Measurements from ENCODE around the gene TCEA3.

The TCEA3 gene

DNA sequence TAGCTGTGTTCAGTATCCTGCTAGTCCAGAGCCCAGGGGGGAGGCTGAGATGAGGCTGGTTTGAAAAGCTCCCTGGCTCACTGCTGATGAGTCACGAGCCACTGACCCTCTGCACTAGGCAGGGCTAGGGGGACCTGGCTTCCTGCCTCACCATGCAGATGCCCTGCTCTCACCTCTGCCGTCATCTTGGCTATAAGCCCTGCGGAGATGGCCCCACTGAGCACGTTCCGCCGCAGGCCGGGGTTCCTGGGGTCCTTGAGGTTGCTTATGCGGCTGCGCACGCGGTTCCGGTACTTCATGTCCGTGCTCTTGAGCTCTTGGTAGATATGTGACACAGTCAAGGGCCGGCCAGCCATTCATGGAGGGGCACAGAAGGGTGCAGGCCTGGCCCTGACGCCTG is 30.8 kb downstream of the TCEA3 start:
- TF ChIP-seq, protein P1, sequence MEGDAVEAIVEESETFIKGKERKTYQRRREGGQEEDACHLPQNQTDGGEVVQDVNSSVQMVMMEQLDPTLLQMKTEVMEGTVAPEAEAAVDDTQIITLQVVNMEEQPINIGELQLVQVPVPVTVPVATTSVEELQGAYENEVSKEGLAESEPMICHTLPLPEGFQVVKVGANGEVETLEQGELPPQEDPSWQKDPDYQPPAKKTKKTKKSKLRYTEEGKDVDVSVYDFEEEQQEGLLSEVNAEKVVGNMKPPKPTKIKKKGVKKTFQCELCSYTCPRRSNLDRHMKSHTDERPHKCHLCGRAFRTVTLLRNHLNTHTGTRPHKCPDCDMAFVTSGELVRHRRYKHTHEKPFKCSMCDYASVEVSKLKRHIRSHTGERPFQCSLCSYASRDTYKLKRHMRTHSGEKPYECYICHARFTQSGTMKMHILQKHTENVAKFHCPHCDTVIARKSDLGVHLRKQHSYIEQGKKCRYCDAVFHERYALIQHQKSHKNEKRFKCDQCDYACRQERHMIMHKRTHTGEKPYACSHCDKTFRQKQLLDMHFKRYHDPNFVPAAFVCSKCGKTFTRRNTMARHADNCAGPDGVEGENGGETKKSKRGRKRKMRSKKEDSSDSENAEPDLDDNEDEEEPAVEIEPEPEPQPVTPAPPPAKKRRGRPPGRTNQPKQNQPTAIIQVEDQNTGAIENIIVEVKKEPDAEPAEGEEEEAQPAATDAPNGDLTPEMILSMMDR (conservative IDR thresholded peaks at IDR 0.05): no peak
- no peak for TF ChIP-seq ZFX (IDR thresholded peaks at IDR 0.05)
- no peak overlapping the region for H3K27ac ChIP-seq

DNA sequence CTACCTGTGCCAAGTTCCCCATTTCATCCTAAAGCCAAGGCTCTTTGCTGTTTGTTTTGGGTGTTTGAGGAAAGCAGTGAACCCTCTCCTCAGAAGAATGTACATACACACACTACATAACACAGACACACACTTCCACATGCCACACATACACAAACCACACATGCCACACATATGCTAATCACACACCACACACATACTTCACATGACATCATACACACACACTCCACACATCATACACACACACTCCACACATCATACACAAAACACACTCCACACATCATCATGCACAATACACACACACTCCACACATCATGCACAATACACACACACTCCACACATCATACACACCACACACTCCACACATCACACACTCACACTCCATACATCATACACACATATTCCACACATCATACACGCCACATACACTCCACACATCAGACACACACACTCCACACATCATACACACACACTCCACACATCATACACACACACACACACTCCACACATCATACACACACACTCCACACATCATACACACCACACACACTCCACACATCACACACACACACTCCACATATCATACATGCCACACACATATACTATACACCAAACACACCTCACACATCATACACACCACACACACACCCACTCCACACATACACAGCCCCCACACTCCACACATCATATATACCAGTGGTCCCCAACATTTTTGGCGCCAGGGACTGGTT is 32.3 kb downstream of the TCEA3 start:
- no peak overlapping the region for H3K27ac ChIP-seq
- TF ChIP-seq, protein P1 (conservative IDR thresholded peaks at IDR 0.05): no peak

DNA sequence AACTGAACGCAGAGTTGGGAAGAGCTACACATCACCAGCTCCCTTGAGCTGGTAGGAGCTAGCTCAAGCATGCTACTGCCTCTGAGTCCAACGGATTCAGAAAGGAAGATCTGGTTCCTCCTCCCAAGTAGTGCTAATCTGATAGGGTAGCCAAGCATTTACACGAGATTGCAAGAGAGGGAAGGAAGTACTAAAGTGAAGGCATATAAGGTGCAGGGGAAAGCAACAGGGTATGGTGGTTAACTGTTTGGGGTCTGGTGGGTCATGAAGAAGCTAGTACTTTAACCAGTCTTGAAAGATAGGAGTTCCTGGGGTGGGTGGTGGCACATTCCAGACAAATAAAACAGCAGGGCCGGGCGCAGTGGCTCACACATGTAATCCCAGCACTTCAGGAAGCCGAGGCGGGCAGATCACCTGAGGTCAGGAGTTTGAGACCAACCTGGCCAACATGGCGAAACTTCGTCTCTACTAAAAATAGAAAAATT is 34.7 kb downstream of the TCEA3 start:
- TF ChIP-seq, protein P1 (conservative IDR thresholded peaks at IDR 0.05): no peak
- no peak for TF ChIP-seq ZFX (IDR thresholded peaks at IDR 0.05)
- H3K27ac ChIP-seq: no peak overlapping the region

- no peak for TF ChIP-seq ZFX (IDR thresholded peaks at IDR 0.05)
- TF ChIP-seq, protein P1 (conservative IDR thresholded peaks at IDR 0.05): no peak
- no peak overlapping the region for H3K27ac ChIP-seq
Observed at GRCh38 chr1:23387494-23387893, 37.1 kb downstream of the TCEA3 start.

DNA sequence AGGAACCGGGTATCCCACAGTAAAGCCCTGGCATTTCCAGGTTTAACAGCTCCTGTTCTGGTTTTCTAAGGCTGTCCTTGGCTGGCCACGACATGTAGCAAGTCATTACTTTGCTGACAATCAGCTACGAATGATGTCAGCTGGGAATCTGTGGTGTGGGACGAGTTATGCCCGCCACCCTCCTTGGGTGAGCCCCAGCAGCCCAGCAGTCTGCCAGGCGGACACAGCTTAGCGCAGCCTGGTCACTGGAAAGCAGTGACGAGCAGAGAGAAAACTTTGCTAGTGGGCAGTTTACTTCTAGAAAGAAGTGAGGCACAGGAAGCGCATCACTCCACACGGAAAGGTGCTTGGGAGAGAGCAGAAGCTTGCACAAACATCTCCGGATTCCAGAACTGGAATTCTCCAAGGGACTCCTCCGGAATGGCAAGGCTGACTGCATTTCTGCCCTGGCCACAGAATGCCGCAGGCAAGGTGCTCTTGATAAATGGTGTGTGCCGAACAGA is 39.4 kb downstream of the TCEA3 start:
- H3K27ac ChIP-seq: no peak overlapping the region

DNA sequence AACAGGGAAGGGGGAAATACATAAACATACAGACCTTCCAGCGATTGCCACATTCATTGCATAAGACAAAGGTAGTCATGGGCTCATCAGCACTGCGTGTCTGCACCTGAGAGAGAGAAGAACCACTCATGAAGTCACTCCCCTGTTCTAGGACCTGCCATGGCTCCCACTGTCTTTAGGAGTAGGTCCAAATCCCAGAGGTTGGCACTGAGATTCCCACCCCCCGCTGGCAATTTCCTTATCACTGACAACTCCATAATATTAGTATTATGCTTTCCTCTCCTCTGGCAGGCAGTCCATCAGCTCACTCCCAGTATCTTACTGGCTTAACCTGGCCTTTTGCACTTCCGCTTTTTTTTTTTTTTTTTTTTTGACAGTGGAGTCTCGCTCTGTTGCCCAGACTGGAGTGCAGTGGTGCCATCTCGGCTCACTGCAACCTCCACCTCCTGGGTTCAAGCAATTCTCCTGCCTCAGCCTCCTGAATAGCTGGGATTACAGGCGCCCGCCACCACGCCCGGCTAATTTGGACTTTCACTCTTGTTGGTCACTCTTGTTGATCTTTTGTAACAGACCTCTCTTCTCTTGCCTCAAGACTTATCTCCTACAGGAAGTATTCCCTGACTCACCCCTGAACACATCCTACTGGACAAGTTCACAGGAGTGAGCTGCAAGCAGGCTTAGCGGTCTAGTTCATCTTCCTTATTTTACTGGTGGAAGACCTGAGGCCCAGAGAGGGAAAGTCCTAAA is 40.1 kb downstream of the TCEA3 start:
- TF ChIP-seq, protein P1 (conservative IDR thresholded peaks at IDR 0.05): no peak
- no peak for TF ChIP-seq ZFX (IDR thresholded peaks at IDR 0.05)
- H3K27ac ChIP-seq: peak overlapping the region; percentile 14; the same call in 1 of the 2 replicates

More for the DNA sequence above, 39.4 kb downstream of the TCEA3 start:
- TF ChIP-seq ZFX (IDR thresholded peaks at IDR 0.05): no peak
- TF ChIP-seq, protein P1 (conservative IDR thresholded peaks at IDR 0.05): no peak
